PC-9 (cell line): Measurements from ENCODE around the gene ATP5ME. TPM values are rescaled to one million over a fixed set of nuclear protein-coding genes. Genes with fewer than 3 reads are reported as not detected.

Experiments
- BruUV-seq: library from RNA; stranded (reverse); fragments of 400-500 nt; replicated peaks from 2 replicates; lab custom pipeline; 2021; lab: Mats Ljungman, UMichigan
- CTCF ChIA-PET: fragments of 300-600 bp; sonication (Branson Sonifier 250); formaldehyde crosslinking; loops from one replicate; lab custom pipeline; 2022; ENCODE audit warnings: antibody characterized with exemption; lab: Charles Lee
- POLR2A ChIA-PET: fragments of 300-600 bp; sonication (Branson Sonifier 250); formaldehyde crosslinking; loops from one replicate; lab custom pipeline; 2022; ENCODE audit warnings: antibody characterized with exemption; ENCODE audit not compliant: unreplicated experiment; lab: Charles Lee
- DNase-seq, 2 experiments: peaks; one replicate each; pipeline versions ENCODE4 v3.0.0 to v3.0.0-alpha.2; 2015 to 2022; ENCODE audit warnings: mixed read lengths in 1 of 2
- H2AFZ ChIP-seq: fragments of 200-600 bp; sonication (generic); 2 replicates; pipeline ENCODE4 v1.8.1; 2017; ENCODE audit warnings: antibody characterized with exemption
- H3F3A ChIP-seq: fragments of 200-600 bp; sonication (generic); 2 replicates; pipeline ENCODE4 v1.8.1; 2017; ENCODE audit warnings: antibody characterized with exemption, mild to moderate bottlenecking, low read depth; ENCODE audit not compliant: insufficient read depth
- H3K27ac ChIP-seq: fragments of 200-600 bp; sonication (generic); 2 replicates; pipeline ENCODE4 v1.6.1; 2016; ENCODE audit warnings: mixed run types
- H3K27me3 ChIP-seq: fragments of 200-600 bp; sonication (generic); 2 replicates; pipeline ENCODE4 v1.6.1; 2016; ENCODE audit warnings: low read depth, mixed run types; ENCODE audit not compliant: insufficient read depth
- H3K36me3 ChIP-seq: fragments of 200-600 bp; sonication (generic); 2 replicates; pipeline ENCODE4 v1.6.1; 2016; ENCODE audit warnings: low read depth, mixed run types
- H3K4me1 ChIP-seq: fragments of 200-600 bp; sonication (generic); replicated peaks from 2 replicates; pipeline ENCODE4 v1.6.1; 2016; ENCODE audit warnings: mixed run types; ENCODE audit not compliant: insufficient read depth
- H3K4me2 ChIP-seq: fragments of 200-600 bp; sonication (generic); 2 replicates; pipeline ENCODE4 v1.6.1; 2017; ENCODE audit warnings: mixed run types
- H3K4me3 ChIP-seq: fragments of 200-600 bp; sonication (generic); 2 replicates; pipeline ENCODE4 v1.6.1; 2016; ENCODE audit warnings: mixed run types
- H3K79me2 ChIP-seq: fragments of 200-600 bp; sonication (generic); 2 replicates; pipeline ENCODE4 v1.6.1; 2017; ENCODE audit warnings: low read depth, mixed run types
- H3K9me2 ChIP-seq: fragments of 200-600 bp; sonication (generic); 2 replicates; pipeline ENCODE4 v1.8.1; 2017; ENCODE audit warnings: mild to moderate bottlenecking; ENCODE audit not compliant: insufficient read depth
- H3K9me3 ChIP-seq: fragments of 200-600 bp; sonication (generic); 2 replicates; pipeline ENCODE4 v1.8.1; 2016; ENCODE audit warnings: low read depth; ENCODE audit not compliant: insufficient read depth
- H4K20me1 ChIP-seq: fragments of 200-600 bp; sonication (generic); 2 replicates; pipeline ENCODE4 v1.8.1; 2017; ENCODE audit not compliant: insufficient read depth
- EZH2 ChIP-seq: fragments of 200-600 bp; sonication (generic); IDR thresholded peaks from 2 replicates; pipeline ENCODE4 v1.8.0; 2017; ENCODE audit warnings: antibody characterized with exemption, low read depth
- intact Hi-C: fragments of 100-400 bp; cut with micrococcal nuclease; formaldehyde crosslinking; loops from one replicate; pipeline ENCODE4 v1.10.0; 2022; ENCODE audit not compliant: unreplicated experiment
- total RNA-seq: library from RNA; stranded (reverse); gene quantifications from 2 replicates; pipeline ENCODE4 v1.2.3, GENCODE V29; 2021
- TF ChIP-seq, protein P1 (sequence below): fragments of 200-600 bp; sonication (generic); conservative IDR thresholded peaks from 2 replicates; pipeline ENCODE4 v1.6.1; 2017; ENCODE audit warnings: mixed run types, antibody characterized with exemption, mild to moderate bottlenecking, moderate library complexity

Gene ATP5ME
- total RNA-seq, 1 experiment from 2014 or later = 334 TPM

DNA sequence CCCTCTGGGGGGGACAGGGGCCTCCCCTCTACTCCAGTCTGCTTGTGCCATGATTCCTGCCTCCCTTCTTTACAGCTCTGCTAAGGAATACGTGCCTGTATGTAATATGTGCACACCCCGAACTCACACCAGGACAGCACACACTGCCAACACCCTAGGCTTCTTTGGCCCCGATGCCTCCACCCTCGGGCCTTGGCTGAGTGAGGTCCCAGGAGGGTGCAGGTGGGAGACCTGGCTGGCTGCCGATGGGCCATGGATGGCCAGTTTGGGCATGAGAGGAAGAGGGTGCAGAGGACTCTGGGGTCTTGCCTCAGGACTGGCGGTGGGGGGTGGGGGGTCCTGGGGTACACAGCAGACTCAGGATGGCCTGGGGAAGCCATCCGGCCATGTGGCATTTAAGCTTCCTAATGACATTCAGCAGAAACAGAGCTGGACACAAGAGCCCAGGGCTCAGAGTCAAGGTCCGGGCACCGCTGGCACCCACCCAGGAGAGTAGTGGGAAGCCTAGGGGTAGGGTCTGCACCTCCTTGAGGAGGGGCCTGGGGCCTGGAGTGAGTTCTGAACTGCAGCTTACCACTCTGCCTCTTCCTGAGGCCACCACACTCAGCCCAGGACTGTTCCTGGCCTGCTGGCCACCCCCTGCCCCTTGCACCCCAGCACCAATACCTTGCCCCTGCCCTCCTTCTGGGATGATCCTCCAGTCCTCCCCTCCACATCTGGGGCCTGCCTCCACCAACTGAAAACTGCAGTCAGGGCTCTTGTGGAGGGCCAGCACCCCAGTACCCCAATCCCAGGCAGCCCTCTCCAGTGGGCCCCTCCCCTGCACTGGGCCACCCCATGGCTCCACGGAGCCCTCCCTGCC is 29.5 kb upstream of the ATP5ME start:
- Histone ChIP-seq H3F3A (peaks cover 2% of the 10 kb centered on the region; the same call in 1 of the 2 replicates), H3K9me3 (no peaks in the 10 kb centered on the region), H3K27ac (no peak overlapping the region), H3K9me2 (no peaks in the 10 kb centered on the region), H3K36me3 (no peaks in the 10 kb centered on the region), H2AFZ (no peak overlapping the region), H3K4me3 (no peak overlapping the region), H3K27me3 (no peaks in the 10 kb centered on the region), H3K79me2 (peaks cover 28% of the 10 kb centered on the region), H4K20me1 (0 out of 2 replicates have a peak, but pooled peaks cover 1% of the 10 kb centered on the region), H3K4me2 (no peak overlapping the region), H3K4me1 (0 out of 2 replicates have a peak, but pooled peaks cover 5% of the 10 kb centered on the region)
- BruUV-seq = no TSS peak
- intact Hi-C loops = loop anchor here (2.0 kb wide), 1 partner anchor 17 kb away; no protein-coding TSS in a partner anchor
- no peak for TF ChIP-seq EZH2
- POLR2A ChIA-PET = no interaction called here
- no peak for DNase-seq
- CTCF ChIA-PET = no interaction called here

DNA sequence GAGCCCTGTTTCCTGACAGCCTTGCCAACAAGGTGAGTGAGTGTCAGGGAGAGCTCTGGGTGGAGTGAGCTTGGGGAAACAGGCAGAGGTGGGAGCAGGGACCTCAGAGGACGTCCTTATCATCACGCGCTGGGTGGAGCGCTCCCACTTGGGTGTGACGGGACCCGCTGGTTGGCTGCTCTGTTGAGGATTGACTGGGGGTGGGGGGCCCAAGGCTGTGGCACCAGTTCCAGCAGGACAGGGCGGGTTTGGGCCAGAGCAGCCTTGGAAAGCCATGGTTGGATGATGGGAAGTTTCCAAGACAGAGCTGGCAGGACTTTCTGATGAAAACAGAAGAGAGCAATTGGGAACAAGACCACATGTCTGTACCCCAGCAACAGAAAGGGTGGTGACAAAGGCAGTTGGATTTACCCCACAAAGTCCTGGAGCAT is 28.6 kb upstream of the ATP5ME start:
- DNase-seq = no peak
- Histone ChIP-seq H3K9me3 (no peaks in the 10 kb centered on the region), H3K4me1 (0 out of 2 replicates have a peak, but pooled peaks cover 5% of the 10 kb centered on the region), H3K4me3 (no peak overlapping the region), H3K79me2 (peaks cover 19% of the 10 kb centered on the region), H3K27ac (no peak overlapping the region), H3K9me2 (no peaks in the 10 kb centered on the region), H2AFZ (no peak overlapping the region), H3K4me2 (no peak overlapping the region), H3K27me3 (no peaks in the 10 kb centered on the region), H4K20me1 (no peaks in the 10 kb centered on the region), H3K36me3 (no peaks in the 10 kb centered on the region), H3F3A (no peaks in the 10 kb centered on the region; the same call in 1 of the 2 replicates)
- ChIA-PET POLR2A (interaction anchor here (0.7 kb wide), 1 partner anchor 15 kb away, joined by 4 read pairs; no protein-coding TSS in a partner anchor), CTCF (no interaction called here)
- TF ChIP-seq, protein P1, sequence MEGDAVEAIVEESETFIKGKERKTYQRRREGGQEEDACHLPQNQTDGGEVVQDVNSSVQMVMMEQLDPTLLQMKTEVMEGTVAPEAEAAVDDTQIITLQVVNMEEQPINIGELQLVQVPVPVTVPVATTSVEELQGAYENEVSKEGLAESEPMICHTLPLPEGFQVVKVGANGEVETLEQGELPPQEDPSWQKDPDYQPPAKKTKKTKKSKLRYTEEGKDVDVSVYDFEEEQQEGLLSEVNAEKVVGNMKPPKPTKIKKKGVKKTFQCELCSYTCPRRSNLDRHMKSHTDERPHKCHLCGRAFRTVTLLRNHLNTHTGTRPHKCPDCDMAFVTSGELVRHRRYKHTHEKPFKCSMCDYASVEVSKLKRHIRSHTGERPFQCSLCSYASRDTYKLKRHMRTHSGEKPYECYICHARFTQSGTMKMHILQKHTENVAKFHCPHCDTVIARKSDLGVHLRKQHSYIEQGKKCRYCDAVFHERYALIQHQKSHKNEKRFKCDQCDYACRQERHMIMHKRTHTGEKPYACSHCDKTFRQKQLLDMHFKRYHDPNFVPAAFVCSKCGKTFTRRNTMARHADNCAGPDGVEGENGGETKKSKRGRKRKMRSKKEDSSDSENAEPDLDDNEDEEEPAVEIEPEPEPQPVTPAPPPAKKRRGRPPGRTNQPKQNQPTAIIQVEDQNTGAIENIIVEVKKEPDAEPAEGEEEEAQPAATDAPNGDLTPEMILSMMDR = no peak
- TF ChIP-seq EZH2 = no peak
- intact Hi-C loops = no loop called here
- BruUV-seq = no TSS peak

DNA sequence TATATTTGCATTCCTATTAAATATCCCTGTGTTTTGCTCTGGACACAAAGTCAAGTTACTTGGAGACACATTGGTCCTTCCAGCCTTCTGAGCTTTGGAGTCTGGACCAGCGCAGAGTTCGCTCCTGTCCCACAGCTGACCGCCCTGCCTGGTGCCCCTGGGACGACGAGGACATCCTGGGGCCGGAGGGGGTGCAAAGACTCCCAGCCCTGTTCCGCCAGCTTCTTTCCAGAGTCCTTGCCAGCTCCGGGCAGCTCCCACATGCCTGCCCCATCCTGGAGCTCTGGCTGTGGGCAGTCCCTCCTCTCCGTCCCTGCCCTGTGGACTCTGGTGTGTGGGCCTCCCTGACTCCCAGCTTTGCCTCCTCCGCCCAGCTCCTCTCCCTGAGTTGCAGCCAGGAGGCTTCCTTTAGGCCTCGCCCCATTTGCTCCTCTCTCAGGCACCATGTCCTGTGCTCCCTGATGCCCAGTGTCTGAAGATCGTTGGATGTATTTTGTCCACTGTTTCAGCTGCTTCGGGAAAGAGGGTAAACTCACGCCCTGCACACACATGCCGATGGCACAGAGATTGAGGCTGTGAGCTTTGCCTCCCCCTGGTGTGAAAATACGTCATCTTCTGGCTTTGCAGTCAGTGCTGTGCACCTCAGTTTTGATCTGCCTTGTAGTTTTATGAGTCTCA is 26.6 kb upstream of the ATP5ME start:
- CTCF ChIA-PET = interaction anchor here (0.6 kb wide), 1 partner anchor 58 kb away, joined by 5 read pairs; no protein-coding TSS in a partner anchor
- no peak overlapping the region for H3K4me2 ChIP-seq
- H3K27me3 ChIP-seq = no peaks in the 10 kb centered on the region
- no TSS peak for BruUV-seq
- H2AFZ ChIP-seq = no peak overlapping the region
- peaks cover under 1% of the 10 kb centered on the region; the same call in 1 of the 2 replicates for H3K79me2 ChIP-seq
- H3K4me3 ChIP-seq = no peak overlapping the region
- DNase-seq = no peak
- H3K9me3 ChIP-seq = no peaks in the 10 kb centered on the region
- no peaks in the 10 kb centered on the region for H3K36me3 ChIP-seq
- H3F3A ChIP-seq = no peaks in the 10 kb centered on the region; the same call in 1 of the 2 replicates
- H3K27ac ChIP-seq = no peak overlapping the region
- no peaks in the 10 kb centered on the region for H3K4me1 ChIP-seq
- no peaks in the 10 kb centered on the region for H4K20me1 ChIP-seq
- POLR2A ChIA-PET = no interaction called here
- intact Hi-C loops = no loop called here
- no peak for TF ChIP-seq EZH2
- TF ChIP-seq, protein P1 = no peak
- no peaks in the 10 kb centered on the region for H3K9me2 ChIP-seq
